GM19328 (cell line): ENCODE measurements around the gene LGALS9B.
"Not testable (repeated sequence)": the region's sequence is repeated elsewhere in the genome, so short reads cannot be mapped to it uniquely, and the experiment has no call there.

Source experiments
- ATAC-seq: cut with Tn5 transposase; IDR thresholded peaks from one replicate; pipeline ENCODE4 v1.9.1; 2021; ENCODE audit warnings: mild to moderate bottlenecking, moderate library complexity; ENCODE audit not compliant: unreplicated experiment

The LGALS9B gene

DNA sequence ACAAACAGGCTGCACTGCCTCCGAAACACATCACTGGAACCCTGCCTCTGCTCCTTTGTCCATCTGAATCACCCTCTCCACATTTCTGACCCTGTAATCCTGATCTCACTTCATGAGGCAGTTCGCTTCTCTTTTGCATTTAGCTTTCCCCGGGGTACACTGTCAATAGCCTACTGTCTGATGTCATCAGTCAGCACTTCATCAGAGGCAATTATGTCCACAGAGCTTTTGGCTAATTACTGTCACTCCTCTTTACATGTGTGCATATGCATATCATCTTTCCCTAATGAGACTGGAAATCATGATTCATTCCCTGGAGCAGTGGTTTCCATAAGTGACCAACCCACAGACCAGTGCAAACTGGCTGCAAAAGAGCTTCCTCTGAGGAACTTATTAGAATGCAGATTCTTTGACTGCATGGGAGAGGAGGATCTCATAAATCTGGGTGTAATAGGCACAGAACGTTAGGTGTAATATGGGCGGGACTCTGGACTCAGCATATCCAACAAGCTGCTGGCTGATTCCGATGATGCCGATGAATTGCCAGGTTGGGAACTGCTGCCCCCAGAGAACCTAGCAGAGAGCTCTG is 49.8 kb downstream of the LGALS9B start:
- ATAC-seq, result not testable (repeated sequence)

DNA sequence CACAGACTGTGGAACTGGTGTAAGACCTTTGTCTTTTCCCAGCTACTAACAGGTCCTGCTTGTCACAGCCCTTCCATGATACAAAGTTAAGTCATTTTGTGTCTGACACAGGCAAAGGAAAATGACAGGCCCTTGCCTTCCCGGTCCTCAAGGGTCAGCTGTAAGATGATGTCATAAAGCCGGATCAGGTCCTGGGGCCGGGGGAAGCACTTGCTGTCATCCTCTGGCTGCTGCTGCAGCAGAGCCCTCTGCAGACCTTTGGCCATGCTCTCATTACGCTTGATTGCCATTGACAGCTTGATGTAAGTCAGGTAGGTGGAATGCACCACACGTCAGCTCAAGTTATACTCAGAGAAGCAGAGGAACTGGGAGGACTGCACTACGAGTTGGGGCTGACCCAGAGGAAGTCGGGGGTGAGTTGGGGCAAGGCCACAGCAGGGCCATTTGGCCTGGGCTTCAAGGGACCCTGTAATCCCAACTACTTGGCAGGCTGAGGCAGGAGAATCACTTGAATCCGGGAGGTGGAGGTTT is 50.9 kb downstream of the LGALS9B start:
- ATAC-seq, result not testable (repeated sequence)

GRCh38 chr17:20415479-20415878 is 51.9 kb downstream of the LGALS9B start:
- not testable (repeated sequence) for ATAC-seq

GRCh38 chr17:20401306-20402022 is 65.9 kb downstream of the LGALS9B start:
- not testable (repeated sequence) for ATAC-seq

DNA sequence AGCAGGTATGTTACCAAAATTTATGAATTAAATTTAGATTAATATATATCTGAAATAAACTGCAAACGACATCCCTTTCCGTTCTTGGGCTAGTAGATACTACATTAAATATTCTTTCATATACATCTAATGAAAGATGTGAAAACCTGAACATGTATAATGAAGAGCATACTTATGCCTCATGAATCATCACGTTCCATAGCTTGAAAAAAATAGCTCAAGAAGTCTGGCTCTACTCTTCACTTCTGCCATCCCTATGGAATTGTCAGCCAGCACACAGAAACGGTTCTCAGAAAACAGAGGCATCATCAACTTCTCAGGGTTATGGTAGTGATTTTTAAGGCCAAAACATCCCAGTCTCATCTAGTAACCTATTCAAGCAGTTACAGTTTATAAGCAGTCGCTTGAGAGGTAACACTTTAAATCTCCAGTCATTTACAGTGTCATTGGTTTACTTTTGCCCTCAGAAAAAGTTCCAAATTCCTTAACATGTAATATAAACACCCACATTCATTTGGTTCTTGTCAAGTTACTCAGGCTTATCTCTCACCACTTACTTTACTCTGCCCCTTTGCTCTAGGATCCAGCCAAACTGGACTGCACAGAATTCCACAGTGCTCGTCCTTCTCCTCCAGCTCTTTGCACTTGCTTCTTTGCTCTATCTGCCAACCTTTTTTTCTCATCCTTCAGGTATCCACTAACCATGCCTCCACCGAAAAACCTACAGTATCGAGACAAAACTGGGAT is 66.6 kb downstream of the LGALS9B start:
- not testable (repeated sequence) for ATAC-seq
